IMR-90 (cell line): ENCODE results near the gene SH3TC1. TPM values are rescaled to one million over a fixed set of nuclear protein-coding genes. Genes with fewer than 3 reads are reported as not detected.

ENCODE experiments used
- ATAC-seq: fragments of 200-7000 bp; cut with Tn5 transposase; 2 replicates; pipeline ENCODE4 v1.9.1; 2020; ENCODE audit warnings: low read depth, mild to moderate bottlenecking, moderate library complexity
- BruUV-seq: library from RNA; stranded (reverse); fragments of 400-500 nt; replicated peaks from 2 replicates; lab custom pipeline; 2021; lab: Mats Ljungman, UMichigan
- CTCF ChIA-PET: fragments of 300-600 bp; formaldehyde crosslinking; extraction: SDS; loops from one replicate; lab custom pipeline; 2021; ENCODE audit warnings: antibody characterized with exemption; lab: Yijun Ruan, JAX
- POLR2A ChIA-PET: fragments of 300-600 bp; sonication (Branson Sonifier 250); formaldehyde crosslinking; loops from one replicate; lab custom pipeline; 2022; ENCODE audit warnings: antibody characterized with exemption; ENCODE audit not compliant: unreplicated experiment; lab: Charles Lee
- DNase-seq: peaks from one replicate; pipeline ENCODE4 v3.0.0; 2013
- H2AFZ ChIP-seq: replicated peaks from 2 replicates; pipeline ENCODE3; 2013; ENCODE audit warnings: low read length, mild to moderate bottlenecking; ENCODE audit not compliant: poor library complexity
- H2AK5ac ChIP-seq: 2 replicates; pipeline ENCODE4 v1.6.1; 2013; ENCODE audit warnings: low read depth, low read length, inconsistent platforms
- H2AK9ac ChIP-seq: replicated peaks from 2 replicates; pipeline ENCODE3; 2013; ENCODE audit warnings: mild to moderate bottlenecking, low read depth, low read length, moderate library complexity; ENCODE audit not compliant: poor library complexity
- H2BK120ac ChIP-seq: 2 replicates; pipeline ENCODE4 v1.6.1; 2013; ENCODE audit warnings: low read depth, low read length, inconsistent platforms
- H2BK15ac ChIP-seq: 3 replicates; pipeline ENCODE4 v1.6.1; 2013; ENCODE audit warnings: low read depth, low read length, inconsistent platforms
- H2BK20ac ChIP-seq: 2 replicates; pipeline ENCODE4 v1.6.1; 2013; ENCODE audit warnings: low read depth, mild to moderate bottlenecking, inconsistent platforms, low read length, moderate library complexity
- H2BK5ac ChIP-seq: 2 replicates; pipeline ENCODE4 v1.6.1; 2013; ENCODE audit warnings: mild to moderate bottlenecking, low read depth, low read length, inconsistent platforms; ENCODE audit not compliant: poor library complexity, severe bottlenecking
- H3K14ac ChIP-seq: replicated peaks from 2 replicates; pipeline ENCODE4 v1.6.1; 2013; ENCODE audit warnings: low read depth, low read length, inconsistent platforms
- H3K18ac ChIP-seq: 2 replicates; pipeline ENCODE4 v1.6.1; 2013; ENCODE audit warnings: low read depth, low read length, control low read depth
- H3K23ac ChIP-seq: 2 replicates; pipeline ENCODE4 v1.6.1; 2013; ENCODE audit warnings: low read depth, low read length, inconsistent platforms
- H3K27ac ChIP-seq: 2 replicates; pipeline ENCODE4 v1.5.1; 2013; ENCODE audit warnings: mild to moderate bottlenecking, control low read depth, low read length; ENCODE audit not compliant: insufficient read depth
- H3K27me3 ChIP-seq: 2 replicates; pipeline ENCODE4 v1.6.1; 2013; ENCODE audit warnings: low read length; ENCODE audit not compliant: control insufficient read depth, insufficient read depth
- H3K36me3 ChIP-seq: 2 replicates; pipeline ENCODE4 v1.6.1; 2013; ENCODE audit warnings: low read length, mixed read lengths; ENCODE audit not compliant: control insufficient read depth, insufficient read depth
- H3K4ac ChIP-seq: 2 replicates; pipeline ENCODE4 v1.6.1; 2013; ENCODE audit warnings: low read depth, low read length, inconsistent platforms
- H3K4me1 ChIP-seq: 2 replicates; pipeline ENCODE4 v1.6.1; 2013; ENCODE audit warnings: low read length, mixed read lengths; ENCODE audit not compliant: control insufficient read depth, insufficient read depth
- H3K4me2 ChIP-seq: 2 replicates; pipeline ENCODE4 v1.6.1; 2013; ENCODE audit warnings: low read depth, mild to moderate bottlenecking, control low read depth, low read length, moderate library complexity
- H3K4me3 ChIP-seq: 2 replicates; pipeline ENCODE4 v1.5.1; 2013; ENCODE audit warnings: low read depth, mild to moderate bottlenecking, control low read depth, low read length, moderate library complexity; ENCODE audit not compliant: insufficient read depth
- H3K56ac ChIP-seq: 2 replicates; pipeline ENCODE4 v1.6.1; 2013; ENCODE audit warnings: low read length, inconsistent platforms; ENCODE audit not compliant: insufficient read depth; ENCODE audit errors: extremely low read depth
- H3K79me1 ChIP-seq, 2 experiments: 2 replicates each; pipeline ENCODE4 v1.6.1; 2013; ENCODE audit warnings: low read length in 2 of 2, inconsistent platforms in 1 of 2, low read depth in 1 of 2
- H3K9ac ChIP-seq: 2 replicates; pipeline ENCODE4 v1.6.1; 2013; ENCODE audit warnings: low read depth, low read length, control low read depth
- H3K9me1 ChIP-seq: 2 replicates; pipeline ENCODE4 v1.6.1; 2013; ENCODE audit warnings: low read length, inconsistent platforms; ENCODE audit not compliant: insufficient read depth
- H3K9me3 ChIP-seq: 2 replicates; pipeline ENCODE4 v1.6.1; 2013; ENCODE audit warnings: low read length; ENCODE audit not compliant: control insufficient read depth, insufficient read depth
- H4K20me1 ChIP-seq: 2 replicates; pipeline ENCODE4 v1.6.1; 2013; ENCODE audit warnings: low read length, inconsistent platforms; ENCODE audit not compliant: insufficient read depth
- H4K5ac ChIP-seq: 2 replicates; pipeline ENCODE4 v1.6.1; 2013; ENCODE audit warnings: mild to moderate bottlenecking, low read depth, low read length, control low read depth
- H4K8ac ChIP-seq, 2 experiments: 2 replicates each; pipeline ENCODE4 v1.6.1; 2013; ENCODE audit warnings: low read depth in 2 of 2, low read length in 2 of 2, control low read depth in 1 of 2, inconsistent platforms in 1 of 2
- H4K91ac ChIP-seq: 2 replicates; pipeline ENCODE4 v1.6.1; 2013; ENCODE audit warnings: low read depth, low read length, inconsistent platforms; ENCODE audit not compliant: insufficient read depth
- BHLHE40 ChIP-seq: fragments of 150-350 bp; IDR thresholded peaks from 2 replicates; pipeline ENCODE4 v1.6.1; 2016; ENCODE audit warnings: mild to moderate bottlenecking, low read depth, low read length
- CEBPB ChIP-seq: IDR thresholded peaks from 2 replicates; pipeline ENCODE4 v1.6.1; 2012; ENCODE audit warnings: low read depth, low read length, improper control_type of control experiment
- CHD1 ChIP-seq: IDR thresholded peaks from 2 replicates; pipeline ENCODE4 v1.6.1; 2012; ENCODE audit warnings: low read depth, low read length, improper control_type of control experiment
- FOS ChIP-seq: fragments of 150-350 bp; IDR thresholded peaks from 2 replicates; pipeline ENCODE4 v1.6.1; 2016; ENCODE audit warnings: low read depth, low read length
- MAFK ChIP-seq: IDR thresholded peaks from 2 replicates; pipeline ENCODE4 v1.6.1; 2012; ENCODE audit warnings: low read depth, low read length, improper control_type of control experiment
- MAZ ChIP-seq: IDR thresholded peaks from 2 replicates; pipeline ENCODE4 v1.6.1; 2012; ENCODE audit warnings: low read depth, mild to moderate bottlenecking, low read length, improper control_type of control experiment, moderate library complexity, borderline replicate concordance
- MXI1 ChIP-seq: IDR thresholded peaks from 2 replicates; pipeline ENCODE4 v1.6.1; 2012; ENCODE audit warnings: low read depth, mild to moderate bottlenecking, low read length, moderate library complexity, borderline replicate concordance
- POLR2A ChIP-seq: IDR thresholded peaks from 2 replicates; pipeline ENCODE4 v1.6.1; 2012; ENCODE audit warnings: mild to moderate bottlenecking, low read depth, low read length
- RAD21 ChIP-seq: IDR thresholded peaks from 2 replicates; pipeline ENCODE4 v1.6.1; 2012; ENCODE audit warnings: low read length, improper control_type of control experiment
- RCOR1 ChIP-seq: IDR thresholded peaks from 2 replicates; pipeline ENCODE4 v1.6.1; 2012; ENCODE audit warnings: mild to moderate bottlenecking, low read length, improper control_type of control experiment; ENCODE audit not compliant: insufficient replicate concordance
- RFX5 ChIP-seq: IDR thresholded peaks from 2 replicates; pipeline ENCODE4 v1.8.0; 2012; ENCODE audit warnings: low read depth, mild to moderate bottlenecking, low read length, moderate library complexity
- WGBS, 2 experiments: methylation state at CpG; one replicate each; pipeline versions ENCODE4 v1.1.5 to v1.1.7; 2013; ENCODE audit warnings: missing lambda C conversion rate in 2 of 2; ENCODE audit not compliant: insufficient read length in 1 of 2; ENCODE audit errors: extremely low coverage in 2 of 2; 5-methylcytosine and 5-hydroxymethylcytosine counted together
- dilution Hi-C: fragments of 300-500 bp; cut with HindIII; formaldehyde crosslinking; loops from one replicate; pipeline ENCODE4 v1.14.3; 2018; ENCODE audit warnings: low sequenced_read_pairs; ENCODE audit not compliant: unreplicated experiment
- in situ Hi-C: fragments of 300-500 bp; cut with MboI; formaldehyde crosslinking; loops from 3 replicates; pipeline ENCODE4 v1.14.3; 2019; ENCODE audit warnings: low sequenced_read_pairs, inconsistent platforms, mixed read lengths
- intact Hi-C: fragments of 100-400 bp; cut with micrococcal nuclease; formaldehyde crosslinking; loops from 2 replicates; pipeline ENCODE4 v1.10.0; 2022
- polyA plus RNA-seq, 3 experiments: library from polyadenylated mRNA; depleted of rRNA; stranded (reverse); fragments of >200 nt; gene quantifications; 2 replicates each; pipeline ENCODE4 v1.2.3, GENCODE V29; 2012; ENCODE audit warnings: low replicate concordance in 1 of 3
- total RNA-seq: library from RNA; depleted of rRNA; stranded (reverse); fragments of >200 nt; gene quantifications from 2 replicates; pipeline ENCODE4 v1.2.3, GENCODE V29; 2012
- TF ChIP-seq, protein P1 (sequence below): fragments of 150-350 bp; IDR thresholded peaks from 2 replicates; pipeline ENCODE4 v1.6.1; 2016; ENCODE audit warnings: low read depth, mild to moderate bottlenecking, low read length, moderate library complexity, borderline replicate concordance
- TF ChIP-seq, protein P2 (sequence below): fragments of 150-350 bp; IDR thresholded peaks from 2 replicates; pipeline ENCODE4 v1.6.1; 2017; ENCODE audit warnings: mild to moderate bottlenecking, antibody characterized with exemption, low read length, low read depth
- TF ChIP-seq, protein P3 (sequence below): conservative IDR thresholded peaks from 2 replicates; pipeline ENCODE4 v1.5.1; 2012; ENCODE audit warnings: mild to moderate bottlenecking, low read depth, low read length, improper control_type of control experiment

Gene SH3TC1
- total and polyA plus RNA-seq, 2 of the 4 experiments (the other 2 are of a cell fraction), result 1.6 to 2.2 TPM

DNA sequence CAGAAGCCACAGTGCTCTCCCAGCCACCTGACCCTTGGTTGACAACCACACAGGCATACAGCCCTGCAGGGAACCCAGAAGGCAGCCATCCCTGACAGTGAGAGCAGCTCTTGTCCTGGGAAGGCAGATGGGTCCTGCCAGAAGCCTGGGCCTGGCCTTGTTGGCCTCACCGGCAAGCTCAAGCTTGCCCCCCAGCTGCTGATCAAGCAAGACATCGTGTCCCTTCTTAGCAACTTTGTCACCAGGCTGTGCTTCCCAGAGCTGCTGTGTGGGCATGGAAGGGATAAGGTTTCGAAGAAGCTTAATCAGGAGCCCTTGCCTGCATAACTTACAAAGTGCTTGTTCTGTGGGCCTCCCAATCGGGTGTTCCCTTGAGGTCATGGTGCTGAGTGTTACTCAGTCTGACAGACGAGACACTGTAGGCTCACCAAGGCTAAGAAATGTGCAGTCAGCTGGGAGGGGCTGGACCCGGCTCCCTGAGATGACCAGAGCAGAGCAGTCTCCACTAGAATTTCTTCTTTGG lies 33.7 kb upstream of the SH3TC1 start:
- Histone ChIP-seq H3K9me1 (no peaks in the 10 kb centered on the region), H3K23ac (no peak overlapping the region), H2AFZ (no peak overlapping the region), H3K56ac (no peak overlapping the region), H3K9me3 (peaks cover 11% of the 10 kb centered on the region), H3K36me3 (no peaks in the 10 kb centered on the region), H3K4me2 (no peak overlapping the region), H4K91ac (no peak overlapping the region), H3K9ac (no peak overlapping the region), H2BK120ac (no peak overlapping the region), H2BK20ac (no peak overlapping the region), H4K5ac (no peak overlapping the region), H2BK5ac (no peak overlapping the region), H3K27ac (no peak overlapping the region), H3K18ac (no peak overlapping the region), H3K14ac (no peak overlapping the region), H2AK5ac (no peak overlapping the region), H3K79me1 (no peaks in the 10 kb centered on the region), H2BK15ac (no peak overlapping the region), H2AK9ac (no peak overlapping the region), H3K27me3 (peaks cover 45% of the 10 kb centered on the region), H4K8ac (no peak overlapping the region), H3K4ac (no peak overlapping the region), H4K20me1 (no peaks in the 10 kb centered on the region), H3K4me1 (no peaks in the 10 kb centered on the region), H3K4me3 (no peak overlapping the region)
- ChIA-PET POLR2A (no interaction called here), CTCF (no interaction called here)
- TF ChIP-seq MAZ (no peak), BHLHE40 (no peak), RFX5 (no peak), RAD21 (no peak), POLR2A (no peak), FOS (no peak), CEBPB (no peak), MAFK (no peak), RCOR1 (no peak), CHD1 (no peak), MXI1 (no peak)
- TF ChIP-seq, protein P1, sequence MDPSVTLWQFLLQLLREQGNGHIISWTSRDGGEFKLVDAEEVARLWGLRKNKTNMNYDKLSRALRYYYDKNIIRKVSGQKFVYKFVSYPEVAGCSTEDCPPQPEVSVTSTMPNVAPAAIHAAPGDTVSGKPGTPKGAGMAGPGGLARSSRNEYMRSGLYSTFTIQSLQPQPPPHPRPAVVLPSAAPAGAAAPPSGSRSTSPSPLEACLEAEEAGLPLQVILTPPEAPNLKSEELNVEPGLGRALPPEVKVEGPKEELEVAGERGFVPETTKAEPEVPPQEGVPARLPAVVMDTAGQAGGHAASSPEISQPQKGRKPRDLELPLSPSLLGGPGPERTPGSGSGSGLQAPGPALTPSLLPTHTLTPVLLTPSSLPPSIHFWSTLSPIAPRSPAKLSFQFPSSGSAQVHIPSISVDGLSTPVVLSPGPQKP, result no peak
- TF ChIP-seq, protein P2, sequence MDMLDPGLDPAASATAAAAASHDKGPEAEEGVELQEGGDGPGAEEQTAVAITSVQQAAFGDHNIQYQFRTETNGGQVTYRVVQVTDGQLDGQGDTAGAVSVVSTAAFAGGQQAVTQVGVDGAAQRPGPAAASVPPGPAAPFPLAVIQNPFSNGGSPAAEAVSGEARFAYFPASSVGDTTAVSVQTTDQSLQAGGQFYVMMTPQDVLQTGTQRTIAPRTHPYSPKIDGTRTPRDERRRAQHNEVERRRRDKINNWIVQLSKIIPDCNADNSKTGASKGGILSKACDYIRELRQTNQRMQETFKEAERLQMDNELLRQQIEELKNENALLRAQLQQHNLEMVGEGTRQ, result no peak
- TF ChIP-seq, protein P3, sequence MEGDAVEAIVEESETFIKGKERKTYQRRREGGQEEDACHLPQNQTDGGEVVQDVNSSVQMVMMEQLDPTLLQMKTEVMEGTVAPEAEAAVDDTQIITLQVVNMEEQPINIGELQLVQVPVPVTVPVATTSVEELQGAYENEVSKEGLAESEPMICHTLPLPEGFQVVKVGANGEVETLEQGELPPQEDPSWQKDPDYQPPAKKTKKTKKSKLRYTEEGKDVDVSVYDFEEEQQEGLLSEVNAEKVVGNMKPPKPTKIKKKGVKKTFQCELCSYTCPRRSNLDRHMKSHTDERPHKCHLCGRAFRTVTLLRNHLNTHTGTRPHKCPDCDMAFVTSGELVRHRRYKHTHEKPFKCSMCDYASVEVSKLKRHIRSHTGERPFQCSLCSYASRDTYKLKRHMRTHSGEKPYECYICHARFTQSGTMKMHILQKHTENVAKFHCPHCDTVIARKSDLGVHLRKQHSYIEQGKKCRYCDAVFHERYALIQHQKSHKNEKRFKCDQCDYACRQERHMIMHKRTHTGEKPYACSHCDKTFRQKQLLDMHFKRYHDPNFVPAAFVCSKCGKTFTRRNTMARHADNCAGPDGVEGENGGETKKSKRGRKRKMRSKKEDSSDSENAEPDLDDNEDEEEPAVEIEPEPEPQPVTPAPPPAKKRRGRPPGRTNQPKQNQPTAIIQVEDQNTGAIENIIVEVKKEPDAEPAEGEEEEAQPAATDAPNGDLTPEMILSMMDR, result no peak
- intact Hi-C loops (no loop called here), in situ Hi-C loops (no loop called here), dilution Hi-C loops (no loop called here)
- 20% methylated on average over 1 of the region's 6 CpGs; no CpG with 5 or more reads in 1 of the 2 experiments for WGBS, 2 experiments
- ATAC-seq, result no peak
- DNase-seq, result no peak
- no TSS peak for BruUV-seq
